Measurements from ENCODE around the gene CENPK.

GRCh38 chr5:65566505-65566904 lies 3.5 kb upstream of the CENPK start:
- TF ChIP-seq, protein P1, sequence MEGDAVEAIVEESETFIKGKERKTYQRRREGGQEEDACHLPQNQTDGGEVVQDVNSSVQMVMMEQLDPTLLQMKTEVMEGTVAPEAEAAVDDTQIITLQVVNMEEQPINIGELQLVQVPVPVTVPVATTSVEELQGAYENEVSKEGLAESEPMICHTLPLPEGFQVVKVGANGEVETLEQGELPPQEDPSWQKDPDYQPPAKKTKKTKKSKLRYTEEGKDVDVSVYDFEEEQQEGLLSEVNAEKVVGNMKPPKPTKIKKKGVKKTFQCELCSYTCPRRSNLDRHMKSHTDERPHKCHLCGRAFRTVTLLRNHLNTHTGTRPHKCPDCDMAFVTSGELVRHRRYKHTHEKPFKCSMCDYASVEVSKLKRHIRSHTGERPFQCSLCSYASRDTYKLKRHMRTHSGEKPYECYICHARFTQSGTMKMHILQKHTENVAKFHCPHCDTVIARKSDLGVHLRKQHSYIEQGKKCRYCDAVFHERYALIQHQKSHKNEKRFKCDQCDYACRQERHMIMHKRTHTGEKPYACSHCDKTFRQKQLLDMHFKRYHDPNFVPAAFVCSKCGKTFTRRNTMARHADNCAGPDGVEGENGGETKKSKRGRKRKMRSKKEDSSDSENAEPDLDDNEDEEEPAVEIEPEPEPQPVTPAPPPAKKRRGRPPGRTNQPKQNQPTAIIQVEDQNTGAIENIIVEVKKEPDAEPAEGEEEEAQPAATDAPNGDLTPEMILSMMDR (IDR thresholded peaks at IDR 0.05), result no peak
- no peak for TF ChIP-seq EZH2 (IDR thresholded peaks at IDR 0.05)

Measured in neural progenitor cell (in vitro differentiated cells).